Stimulated activated CD8-positive, alpha-beta memory T cell treated with anti-CD3 and anti-CD28 coated beads, Interleukin-4, amount 100 ng/mL, for 4 hours (primary cell): ENCODE data around the gene ANK3.
"Not testable (repeated sequence)": the region's sequence is repeated elsewhere in the genome, so short reads cannot be mapped to it uniquely, and the experiment has no call there.

Experiments used
- DNase-seq, 2 donors: peaks; one replicate each; pipeline ENCODE4 v3.0.0-alpha.2; 2020; ENCODE audit warnings: low read depth in 2 of 2, low spot score in 1 of 2

ANK3 gene

DNA sequence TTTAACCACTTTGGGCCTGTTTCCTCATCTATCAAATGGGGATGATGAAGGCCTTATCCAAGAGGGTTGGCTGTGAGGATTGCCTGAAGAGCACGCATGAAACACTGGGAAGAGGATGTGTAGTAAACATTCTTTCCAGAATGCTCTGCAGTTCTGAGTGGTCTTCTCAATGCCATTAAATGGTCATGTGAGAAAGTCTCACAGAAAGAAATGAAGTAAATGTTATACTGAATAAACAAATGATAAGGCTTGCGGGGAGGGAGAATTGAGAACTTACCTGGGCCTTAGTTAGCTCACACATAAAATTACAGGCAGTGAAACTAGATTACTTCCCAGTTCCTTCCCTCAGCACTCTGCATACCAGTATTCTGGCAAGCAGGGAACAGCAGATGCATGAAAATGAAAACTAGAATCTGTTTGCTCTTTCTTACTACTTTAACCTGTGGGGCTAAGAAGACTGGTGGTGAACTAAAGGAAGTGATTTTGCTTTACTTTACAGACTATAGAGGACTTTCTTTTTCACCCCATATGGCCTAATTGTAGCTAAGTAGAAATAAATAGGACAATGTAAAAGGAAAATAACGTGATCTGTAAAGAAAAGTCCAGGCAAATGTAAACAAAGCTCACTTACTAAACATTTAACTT, 348.1 kb downstream of the ANK3 start:
- DNase-seq = no peak

GRCh38 chr10:60040014-60040662, 349.5 kb downstream of the ANK3 start:
- no peak for DNase-seq

DNA sequence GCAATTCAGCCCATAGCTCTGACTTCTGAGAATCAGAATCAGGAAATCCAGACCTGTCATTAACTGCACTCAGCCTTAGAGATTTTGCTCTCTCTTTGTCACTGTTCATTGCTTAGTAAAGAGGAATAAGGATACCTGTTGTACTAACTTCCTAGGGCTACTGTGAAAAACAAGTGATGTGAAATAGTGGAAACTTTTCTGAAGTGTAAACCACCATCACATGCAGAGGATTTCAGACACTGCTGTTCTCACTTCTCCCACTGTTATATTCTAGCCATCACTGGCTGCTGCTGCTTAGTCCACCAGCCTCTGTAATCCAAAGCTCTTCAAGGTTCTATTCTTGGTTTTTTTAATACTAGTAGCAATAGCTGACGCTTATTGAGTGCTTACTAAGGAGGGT, 353.7 kb downstream of the ANK3 start:
- DNase-seq = no peak

DNA sequence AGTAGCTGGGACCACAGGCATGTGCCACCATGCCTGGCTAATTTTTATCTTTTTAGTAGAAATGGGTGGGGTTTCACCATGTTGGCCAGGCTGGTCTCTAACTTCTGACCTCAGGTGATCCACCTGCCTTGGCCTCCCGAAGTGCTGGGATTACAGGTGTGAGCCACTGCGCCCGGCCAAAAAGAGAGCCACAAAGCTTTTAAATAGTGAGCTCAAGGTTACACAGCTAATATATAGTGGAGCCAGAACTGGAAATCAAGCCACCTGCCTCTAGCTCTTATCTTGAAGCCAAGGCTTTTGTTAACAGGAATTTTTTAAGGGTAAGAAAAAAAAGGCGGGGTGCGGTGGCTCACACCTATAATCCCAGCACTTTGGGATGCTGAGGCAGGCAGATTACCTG, 354.3 kb downstream of the ANK3 start:
- DNase-seq = not testable (repeated sequence)

DNA sequence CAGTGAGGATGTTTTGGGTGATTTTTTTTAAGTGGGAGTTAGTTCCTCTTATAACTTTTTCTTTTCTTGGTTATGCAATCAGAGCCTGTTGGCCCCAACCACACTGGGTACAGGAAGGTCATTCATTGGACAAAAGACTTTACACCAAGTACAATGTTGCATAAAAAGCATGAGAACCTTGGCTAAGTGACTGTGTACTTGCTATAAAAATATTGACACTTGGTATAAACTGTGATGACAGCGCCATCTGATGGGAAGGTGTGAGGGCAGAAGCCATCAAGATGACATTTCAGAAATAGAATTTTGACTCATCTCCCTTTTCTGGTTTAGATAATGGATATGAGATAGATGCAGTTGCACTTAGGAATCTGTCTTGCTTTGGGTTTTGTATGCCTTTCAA, 357.0 kb downstream of the ANK3 start:
- DNase-seq = no peak

DNA sequence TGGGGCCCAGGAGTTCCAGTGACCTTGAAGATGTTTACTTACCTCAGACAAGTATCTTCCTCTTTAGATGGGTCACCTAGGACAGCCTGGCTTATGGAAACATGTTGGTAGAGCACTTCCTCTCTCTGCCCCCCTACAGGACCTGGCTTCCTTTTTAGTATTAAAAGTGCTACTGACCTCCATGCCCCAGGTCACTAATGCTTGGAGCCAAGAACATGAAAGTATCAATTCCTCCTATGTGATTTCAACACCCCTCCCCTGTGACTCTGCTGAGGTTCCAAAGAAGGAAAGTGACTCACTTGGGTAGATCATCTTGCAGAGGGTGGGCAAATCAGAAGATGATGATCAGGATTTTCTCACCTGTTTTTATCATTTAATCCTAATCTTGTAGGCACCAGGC, 358.0 kb downstream of the ANK3 start:
- DNase-seq = no peak

GRCh38 chr10:60031183-60031582, 358.5 kb downstream of the ANK3 start:
- no peak for DNase-seq

DNA sequence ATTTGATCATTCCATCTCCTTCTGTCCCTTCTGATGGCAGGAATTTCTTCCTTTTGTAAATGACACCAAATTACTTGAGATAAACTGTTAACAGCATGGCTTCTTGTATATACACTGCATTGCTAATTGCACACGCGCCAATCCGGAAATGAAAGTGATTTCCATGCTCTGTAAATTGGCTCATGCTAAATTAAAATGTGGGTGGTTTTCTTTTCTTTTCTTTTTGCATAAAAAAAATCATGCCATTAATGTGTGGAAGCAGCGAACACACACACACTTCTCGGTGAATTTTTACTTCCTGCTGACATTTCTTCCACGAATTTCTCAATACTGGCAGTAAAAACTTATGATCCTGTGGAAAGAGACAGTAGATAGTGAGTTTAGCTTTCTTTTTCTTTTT, 360.2 kb downstream of the ANK3 start:
- no peak for DNase-seq

DNA sequence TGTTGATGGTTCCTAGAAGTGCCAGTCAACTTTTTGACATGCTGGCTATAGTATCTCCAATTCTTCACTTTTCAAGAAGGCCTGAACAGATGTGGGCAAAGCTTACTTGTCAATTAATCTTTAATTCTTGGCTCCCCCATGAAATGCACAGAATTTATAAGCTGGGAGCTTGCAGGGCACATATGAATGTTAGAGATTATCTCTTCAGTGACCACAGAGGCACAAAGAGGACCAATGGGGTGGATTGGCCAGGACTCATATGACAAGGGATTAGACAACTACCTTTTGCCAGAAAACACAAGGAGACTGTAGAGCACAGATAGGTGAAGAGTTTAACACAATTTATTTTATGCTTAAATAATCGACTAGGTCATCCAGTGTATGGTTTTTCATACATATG, 361.6 kb downstream of the ANK3 start:
- DNase-seq = no peak

DNA sequence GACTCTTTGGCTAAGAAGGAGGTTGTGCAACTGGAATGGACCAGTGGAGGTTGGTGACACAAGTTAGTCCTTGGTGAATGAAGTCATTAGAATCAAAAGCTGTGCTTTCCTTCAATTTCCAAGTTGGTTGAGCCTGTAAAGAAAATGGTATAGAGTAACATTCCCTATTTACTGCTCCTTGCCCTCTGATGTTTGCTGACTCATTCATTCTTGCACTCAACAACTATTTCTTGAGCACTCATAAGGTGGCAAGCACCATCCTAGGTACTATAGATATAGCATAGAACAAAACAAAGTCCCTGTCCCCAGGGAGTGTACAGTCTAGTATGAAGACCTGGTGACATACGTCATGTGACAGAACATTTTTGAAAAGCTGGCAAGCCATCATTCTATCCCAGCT, 364.4 kb downstream of the ANK3 start:
- no peak for DNase-seq

DNA sequence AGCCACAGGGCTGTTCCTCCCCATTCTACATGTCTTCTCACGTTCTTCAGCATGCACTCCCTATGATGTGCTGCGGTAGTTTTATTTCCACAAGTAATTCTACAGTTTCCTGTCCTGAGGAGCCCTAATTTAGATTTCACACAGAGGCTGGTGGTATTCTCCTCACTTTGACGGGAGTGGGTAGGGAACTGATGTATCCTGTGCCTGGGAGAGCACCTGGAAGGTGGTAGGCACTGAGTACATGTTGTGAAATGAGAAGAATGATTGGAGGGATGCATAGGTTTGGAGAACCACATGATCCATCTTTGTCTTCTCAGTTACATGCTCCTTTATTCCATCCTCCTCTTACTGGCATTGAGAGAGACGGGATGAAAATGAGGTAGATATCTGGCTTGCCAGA, 365.2 kb downstream of the ANK3 start:
- DNase-seq = no peak

DNA sequence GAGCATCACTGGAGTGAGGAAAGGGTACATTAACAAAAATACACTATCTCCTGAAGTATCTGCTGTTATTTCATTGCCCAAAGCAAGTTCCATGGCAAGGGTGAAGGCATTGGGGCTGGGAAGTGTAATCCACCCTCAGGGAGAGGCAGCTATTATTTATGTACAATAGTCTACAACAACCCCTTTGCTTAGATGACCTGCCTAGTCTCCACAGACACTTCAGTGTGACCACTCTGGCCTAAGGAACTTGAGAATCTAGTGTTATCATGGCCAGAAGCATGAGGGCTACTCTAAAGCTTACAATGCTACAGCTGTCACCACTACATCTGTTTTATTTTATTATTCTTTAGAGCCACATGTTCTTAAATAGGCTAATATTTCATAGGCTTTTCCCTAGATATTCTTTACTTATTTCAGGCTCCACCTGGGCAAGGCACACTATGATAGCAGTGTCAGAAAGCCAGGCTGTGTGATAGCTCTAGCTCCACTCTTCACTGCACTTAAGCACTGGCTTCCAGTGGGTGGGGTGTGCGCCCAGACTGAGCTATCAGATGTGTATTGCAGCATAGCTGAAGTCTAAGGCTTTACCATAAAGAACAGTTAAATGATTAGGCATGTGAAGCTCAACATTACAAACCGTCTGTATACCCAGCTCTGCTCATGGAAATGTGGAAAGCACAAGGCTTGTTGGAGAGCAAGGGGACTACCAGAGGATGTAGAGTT, 366.4 kb downstream of the ANK3 start:
- no peak for DNase-seq

- DNase-seq = no peak
Observed at GRCh38 chr10:60021361-60021760, 368.3 kb downstream of the ANK3 start.

DNA sequence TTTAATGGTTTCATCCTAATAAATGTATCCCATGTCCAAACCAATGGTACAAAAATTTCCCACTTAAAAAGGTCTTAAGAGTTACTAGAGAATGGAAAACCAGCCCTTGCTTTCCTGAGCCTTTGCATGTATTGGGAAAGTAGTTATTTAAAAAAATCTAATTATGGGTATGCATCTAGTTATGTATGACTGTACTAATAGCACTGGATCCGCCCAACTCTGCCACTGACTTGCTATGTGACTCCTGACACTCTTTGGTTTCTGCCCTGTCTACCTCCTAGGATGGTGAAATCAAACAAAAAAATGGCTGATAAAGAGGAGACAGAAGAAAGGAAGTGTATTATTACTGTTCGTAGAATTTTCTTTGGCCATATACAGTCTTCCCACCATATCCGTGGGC, 372.9 kb downstream of the ANK3 start:
- DNase-seq = no peak

DNA sequence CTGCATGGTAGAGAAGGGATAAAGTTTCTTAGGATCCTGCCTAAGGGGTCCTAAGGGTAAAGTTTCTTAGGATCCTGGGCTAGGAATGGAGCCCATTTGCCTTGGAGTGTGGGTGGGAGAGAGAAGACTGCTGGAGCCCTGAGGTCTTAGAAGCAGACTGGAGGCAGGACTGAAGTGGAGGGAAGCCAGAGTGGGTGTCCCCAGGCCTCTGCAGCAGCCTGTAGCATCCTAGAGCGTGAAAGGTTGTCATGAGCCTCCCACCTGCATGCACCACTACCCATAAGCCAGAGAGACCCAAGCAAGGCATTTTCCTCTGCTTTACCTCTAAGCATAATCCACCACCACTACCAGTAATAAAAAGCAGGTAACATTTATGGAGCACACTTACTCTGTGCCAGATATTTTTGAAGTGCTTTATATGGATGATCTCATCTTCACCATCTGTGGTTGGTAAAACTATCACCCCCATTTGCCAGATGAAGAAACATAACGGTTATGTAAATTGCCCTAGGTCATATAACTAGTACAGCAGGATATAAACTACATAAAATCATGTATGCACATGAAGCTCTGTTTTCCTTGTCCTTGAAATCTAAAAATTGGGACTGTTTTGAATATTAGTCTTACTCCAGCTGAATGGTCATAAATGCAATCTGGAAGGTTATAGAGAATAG, 379.8 kb downstream of the ANK3 start:
- no peak for DNase-seq

GRCh38 chr10:60009276-60009675, 380.4 kb downstream of the ANK3 start:
- DNase-seq = no peak

- DNase-seq = no peak
Observed at GRCh38 chr10:60008816-60009215, 380.9 kb downstream of the ANK3 start.

DNA sequence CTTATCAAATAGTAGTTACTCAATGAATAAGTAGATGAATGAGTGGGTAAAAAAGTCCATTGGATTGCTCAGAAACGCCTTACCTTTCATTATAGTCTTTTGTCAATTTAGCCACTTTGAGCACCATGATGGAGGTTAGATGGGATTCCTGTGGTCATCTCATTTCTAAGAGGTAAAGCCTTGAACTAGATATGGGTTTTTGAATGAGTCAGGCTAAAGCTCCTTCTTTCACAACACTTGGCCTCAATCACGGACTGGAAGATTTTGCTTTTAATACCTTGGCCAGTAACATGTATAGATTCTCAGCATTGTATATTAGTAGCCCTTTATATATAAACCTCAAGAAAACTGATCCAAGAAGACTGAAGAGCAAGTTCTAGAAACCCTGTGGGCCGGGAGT, 383.6 kb downstream of the ANK3 start:
- no peak for DNase-seq

DNA sequence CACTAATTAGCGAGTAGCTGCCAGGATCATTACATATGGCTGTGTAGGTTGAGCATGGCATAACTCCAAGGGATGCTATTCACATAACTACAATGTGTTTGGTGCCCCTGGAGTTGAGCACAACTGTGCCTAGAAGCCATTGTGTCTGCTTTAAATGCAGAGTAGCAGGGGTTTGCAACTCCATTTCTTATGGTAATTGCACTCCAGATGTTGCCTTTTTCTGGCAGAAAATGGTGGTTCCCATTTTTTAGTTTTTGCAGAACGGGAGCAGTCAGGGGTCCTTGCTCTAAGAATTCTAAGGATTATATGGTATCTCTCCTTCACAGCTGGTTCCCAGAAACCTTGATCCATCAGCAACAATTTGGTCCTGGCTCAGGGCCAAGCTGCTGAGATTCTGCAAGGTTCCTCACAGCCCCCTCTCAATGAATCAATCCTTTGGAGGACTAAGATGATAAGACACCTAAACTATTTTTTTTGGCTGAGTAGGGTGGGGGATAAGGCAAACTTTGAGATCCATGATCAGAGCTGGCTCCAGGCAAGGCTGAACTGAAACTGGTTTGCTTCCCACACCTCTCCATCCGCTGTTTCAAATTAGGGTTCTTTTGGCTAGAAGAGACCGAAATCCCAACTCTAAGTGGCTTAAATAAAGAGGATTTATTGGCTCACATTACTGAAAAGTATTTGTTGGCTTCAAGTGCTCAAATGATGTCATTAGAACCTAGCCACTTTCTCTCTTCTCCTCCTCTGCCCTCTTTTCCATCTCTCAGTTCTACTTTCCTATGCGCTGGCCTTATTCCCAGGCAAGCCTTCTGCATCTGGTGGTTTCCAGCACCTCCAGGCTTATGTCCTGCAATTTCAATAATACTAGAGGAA, 385.8 kb downstream of the ANK3 start:
- DNase-seq = no peak

DNA sequence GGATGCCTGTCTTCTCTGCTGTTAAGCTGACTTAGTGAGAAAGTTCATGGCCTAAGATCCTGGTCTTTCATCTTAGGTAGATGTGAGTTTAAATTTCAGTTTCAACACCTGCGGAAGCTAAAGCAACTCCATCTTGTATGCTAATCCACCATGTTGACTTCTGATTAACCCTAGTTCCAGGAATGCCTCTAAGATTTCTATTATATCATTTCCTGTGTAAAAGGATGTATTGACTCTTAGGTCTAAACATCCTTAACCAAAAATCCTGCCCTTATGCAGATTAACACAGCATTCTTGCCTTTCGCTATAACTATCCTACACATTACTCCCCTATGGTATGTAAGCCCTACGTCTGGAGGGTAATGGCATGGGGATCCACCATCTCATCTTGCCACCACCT, 388.9 kb downstream of the ANK3 start:
- no peak for DNase-seq
